ENCODE data around the gene RHOT1. TPM values are rescaled to one million over a fixed set of nuclear protein-coding genes. Genes with fewer than 3 reads are reported as not detected.
"Not testable (repeated sequence)": the region's sequence is repeated elsewhere in the genome, so short reads cannot be mapped to it uniquely, and the experiment has no call there.

RHOT1 gene
- polyA plus RNA-seq, 1 experiment, result 27.4 TPM

- no peak for DNase-seq (ENCODE audit: low read depth)
- Histone ChIP-seq H3K4me3 (ENCODE audit: low read depth, low read length) (no peak overlapping the region), H3K27me3 (ENCODE audit: control insufficient read depth, insufficient read depth, low read length) (peaks cover 28% of the 10 kb centered on the region), H3K36me3 (ENCODE audit: control insufficient read depth, insufficient read depth, low read length) (no peaks in the 10 kb centered on the region)
- no peak for TF ChIP-seq CTCF (IDR thresholded peaks at IDR 0.05; ENCODE audit: insufficient read depth, low read depth, low read length)
- ChIA-PET POLR2A (no interaction called here), CTCF (interaction anchor here (0.6 to 1.7 kb wide), 3 partner anchors 9 to 87 kb away, joined by 3 to 4 read pairs (median 4); no protein-coding TSS in a partner anchor)
These were observed 119.1 kb downstream of the RHOT1 start for GRCh38 chr17:32261417-32261736.

GRCh38 chr17:32261936-32262510 lies 119.7 kb downstream of the RHOT1 start:
- ChIA-PET POLR2A (no interaction called here), CTCF (interaction anchor here (0.6 to 1.7 kb wide), 4 partner anchors 9 to 86 kb away, joined by 3 to 4 read pairs (median 4); no protein-coding TSS in a partner anchor)

GRCh38 chr17:32263515-32263914 lies 121.2 kb downstream of the RHOT1 start:
- DNase-seq (ENCODE audit: low read depth); POLR2A ChIA-PET; H3K36me3 ChIP-seq (ENCODE audit: control insufficient read depth, insufficient read depth, low read length); H3K4me3 ChIP-seq (ENCODE audit: low read depth, low read length); CTCF ChIA-PET: not testable (repeated sequence)
- H3K27me3 ChIP-seq (ENCODE audit: control insufficient read depth, insufficient read depth, low read length), result peaks cover 44% of the 10 kb centered on the region

More at GRCh38 chr17:32261936-32262510, 119.7 kb downstream of the RHOT1 start:
- H3K4me3 ChIP-seq (ENCODE audit: low read depth, low read length), result no peak overlapping the region
- TF ChIP-seq CTCF (IDR thresholded peaks at IDR 0.05; ENCODE audit: insufficient read depth, low read depth, low read length), result no peak
- no peak for DNase-seq (ENCODE audit: low read depth)
- peaks cover 34% of the 10 kb centered on the region for H3K27me3 ChIP-seq (ENCODE audit: control insufficient read depth, insufficient read depth, low read length)
- no peaks in the 10 kb centered on the region for H3K36me3 ChIP-seq (ENCODE audit: control insufficient read depth, insufficient read depth, low read length)

GRCh38 chr17:32264140-32264799 lies 122.0 kb downstream of the RHOT1 start:
- peak; percentile 28 for TF ChIP-seq CTCF (IDR thresholded peaks at IDR 0.05; ENCODE audit: insufficient read depth, low read depth, low read length)
- Histone ChIP-seq H3K27me3 (ENCODE audit: control insufficient read depth, insufficient read depth, low read length) (peaks cover 45% of the 10 kb centered on the region), H3K36me3 (ENCODE audit: control insufficient read depth, insufficient read depth, low read length) (no peaks in the 10 kb centered on the region), H3K4me3 (ENCODE audit: low read depth, low read length) (no peak overlapping the region)
- no peak for DNase-seq (ENCODE audit: low read depth)
- POLR2A ChIA-PET, result no interaction called here
- CTCF ChIA-PET, result interaction anchor here (1.1 kb wide), 1 partner anchor 36 kb away, joined by 3 read pairs; no protein-coding TSS in a partner anchor

- Histone ChIP-seq H3K4me3 (ENCODE audit: low read depth, low read length) (no peak overlapping the region), H3K27me3 (ENCODE audit: control insufficient read depth, insufficient read depth, low read length) (peaks cover 48% of the 10 kb centered on the region), H3K36me3 (ENCODE audit: control insufficient read depth, insufficient read depth, low read length) (no peaks in the 10 kb centered on the region)
- DNase-seq (ENCODE audit: low read depth), result no peak
- ChIA-PET POLR2A (no interaction called here), CTCF (interaction anchor here (0.7 to 1.1 kb wide), 2 partner anchors 10 to 35 kb away, joined by 3 read pairs; no protein-coding TSS in a partner anchor)
- TF ChIP-seq CTCF (IDR thresholded peaks at IDR 0.05; ENCODE audit: insufficient read depth, low read depth, low read length), result no peak
These were observed 122.5 kb downstream of the RHOT1 start for GRCh38 chr17:32264823-32265191.

All from BJ (cell line).